ENCODE data around the gene FYN. TPM values are rescaled to one million over a fixed set of nuclear protein-coding genes. Genes with fewer than 3 reads are reported as not detected.
A peak's percentile ranks its signal among the peaks of the same experiment; 100 is the strongest.

The FYN gene
- total and polyA plus RNA-seq, 2 of the 8 experiments (the other 6 are each of a cell fraction or from before 2014, with no cell fraction given) = 46.8 to 97.2 TPM

- WGBS, 2 experiments (ENCODE audit: extremely low coverage in 1 of 2, insufficient coverage in 1 of 2, insufficient read length in 1 of 2, insufficient replicate concordance in 2 of 2, low coverage in 1 of 2, low lambda C conversion rate in 2 of 2, missing lambda C conversion rate in 1 of 2) = 90% methylated on average over 6 of the region's 6 CpGs; no CpG with 5 or more reads in 1 of the 2 experiments
- Histone ChIP-seq H3K4me1 (replicated peaks in 1 of 4; ENCODE audit: control insufficient read depth in 3 of 4, insufficient read depth in 4 of 4, low read length in 3 of 4) (peaks cover 0 to 11% (median 3%) of the 10 kb centered on the region in 4 experiments; a peak in 4 of 7 replicates), H3K56ac (replicated peaks; ENCODE audit: insufficient read length, low read depth, low read length) (no peak overlapping the region), H2BK5ac (ENCODE audit: low read depth, low read length) (no peak overlapping the region), H2AK5ac (ENCODE audit: low read depth, low read length) (0 out of 2 replicates have a peak overlapping the region, but pooled peaks have one; percentile 3), H3K9me3 (ENCODE audit: insufficient read depth in 2 of 2, low read depth in 1 of 2, low read length in 1 of 2) (no peaks in the 10 kb centered on the region), H4K20me1 (replicated peaks in 1 of 2; ENCODE audit: control insufficient read depth in 1 of 2, insufficient read depth in 2 of 2, low read length in 2 of 2) (no peaks in the 10 kb centered on the region), H3K79me2 (ENCODE audit: control insufficient read depth in 1 of 2, insufficient read depth in 2 of 2, low read length in 2 of 2) (no peaks in the 10 kb centered on the region), H3K4ac (replicated peaks; ENCODE audit: insufficient read length, low read depth, low read length) (no peak overlapping the region), H3K23ac (ENCODE audit: insufficient read length) (no peak overlapping the region), H2BK15ac (ENCODE audit: low read length) (no peak overlapping the region), H3K36me3 (ENCODE audit: control insufficient read depth in 2 of 4, insufficient read depth in 4 of 4, low read length in 3 of 4) (no peaks in the 10 kb centered on the region), H2BK120ac (replicated peaks; ENCODE audit: low read depth, low read length) (no peak overlapping the region), H2AFZ (ENCODE audit: low read length) (peak overlapping the region; percentile 46; the same call in 1 of the 2 replicates), H3K9ac (replicated peaks in 1 of 4; ENCODE audit: extremely low read depth in 1 of 4, low read depth in 3 of 4, low read length in 3 of 4) (no peak overlapping the region), H3K4me3 (ENCODE audit: extremely low read depth in 1 of 4, insufficient read depth in 2 of 4, low read depth in 3 of 4, low read length in 4 of 4) (no peak overlapping the region), H4K91ac (replicated peaks; ENCODE audit: insufficient read length, low read length) (no peak overlapping the region), H3K18ac (ENCODE audit: extremely low read depth, low read length) (no peak overlapping the region), H4K8ac (ENCODE audit: extremely low read depth, insufficient read depth, low read length) (no peak overlapping the region), H3K14ac (ENCODE audit: insufficient read length) (no peak overlapping the region), H3K79me1 (ENCODE audit: low read depth, low read length) (no peaks in the 10 kb centered on the region), H3K23me2 (ENCODE audit: low read depth, low read length) (peaks cover 2% of the 10 kb centered on the region; the same call in 1 of the 2 replicates), H4K5ac (ENCODE audit: insufficient read length, low read depth, low read length) (no peak overlapping the region), H3K27ac (ENCODE audit: low read depth, low read length) (no peak overlapping the region), H3K27me3 (replicated peaks in 1 of 4; ENCODE audit: control insufficient read depth in 3 of 4, extremely low read depth in 1 of 4, insufficient read depth in 3 of 4, low read length in 3 of 4) (no peaks in the 10 kb centered on the region), H3K4me2 (ENCODE audit: insufficient read depth in 1 of 2, low read depth in 2 of 2, low read length in 2 of 2) (no peak overlapping the region), H2BK20ac (ENCODE audit: low read length) (no peak overlapping the region), H2BK12ac (ENCODE audit: low read depth, low read length) (no peak overlapping the region)
- DNase-seq (ENCODE audit: low read depth in 1 of 2, low spot score in 2 of 2) (no peak), FAIRE-seq (no peak)
- POLR2A ChIA-PET (ENCODE audit: partially characterized antibody) = interaction anchor here (0.7 kb wide), 1 partner anchor 67 kb away, joined by 3 read pairs; no protein-coding TSS in a partner anchor
- CTCF ChIA-PET (ENCODE audit: partially characterized antibody) = interaction anchor here (0.7 kb wide), 1 partner anchor 37 kb away, joined by 3 read pairs; no protein-coding TSS in a partner anchor
- TF ChIP-seq CBX8 (IDR thresholded peaks at IDR 0.05; ENCODE audit: borderline replicate concordance, low read depth, low read length) (no peak), ASH2L (IDR thresholded peaks at IDR 0.05; ENCODE audit: low read length) (no peak), BRCA1 (IDR thresholded peaks at IDR 0.05; ENCODE audit: low read depth, low read length) (no peak), SIX5 (IDR thresholded peaks at IDR 0.05; ENCODE audit: low read depth, low read length) (no peak), RBBP5 (IDR thresholded peaks at IDR 0.05; ENCODE audit: borderline replicate concordance, low read depth, low read length) (no peak), FOSL1 (IDR thresholded peaks at IDR 0.05; ENCODE audit: insufficient read depth, low read depth, low read length) (no peak), PHF8 (conservative IDR thresholded peaks at IDR 0.05; ENCODE audit: low read depth, low read length) (no peak), USF2 (IDR thresholded peaks at IDR 0.05; ENCODE audit: low read length) (no peak), ATF2 (IDR thresholded peaks at IDR 0.05; ENCODE audit: low read length) (no peak), CHD1 (IDR thresholded peaks at IDR 0.05; ENCODE audit: low read depth, low read length) (no peak), HDAC6 (IDR thresholded peaks at IDR 0.05; ENCODE audit: low read depth, low read length) (no peak), CEBPB (IDR thresholded peaks at IDR 0.05; ENCODE audit: low read depth, low read length) (no peak)
Observed at GRCh38 chr6:111618407-111618806, 254.8 kb downstream of the FYN start.
